H1 (cell line): ENCODE data around the gene SMPX. TPM values are rescaled to one million over a fixed set of nuclear protein-coding genes. Genes with fewer than 3 reads are reported as not detected.

Experiments
- CTCF ChIA-PET: fragments of 300-600 bp; sonication (Branson Sonifier 250); formaldehyde crosslinking; loops from one replicate; lab custom pipeline; 2021; ENCODE audit not compliant: partially characterized antibody; lab: Charles Lee
- POLR2A ChIA-PET: fragments of 300-600 bp; sonication (Branson Sonifier 250); formaldehyde crosslinking; loops from one replicate; lab custom pipeline; 2021; ENCODE audit warnings: inconsistent platforms; ENCODE audit not compliant: partially characterized antibody; lab: Charles Lee
- DNase-seq, 2 experiments: peaks; one replicate each; pipeline versions ENCODE4 v3.0.0 to v3.0.0-alpha.2; 2010 to 2022; ENCODE audit warnings: low spot score in 2 of 2, low read depth in 1 of 2, mixed read lengths in 1 of 2
- FAIRE-seq: peaks from 2 replicates; lab custom pipeline; 2011; peaks lifted over from hg19 to GRCh38; lab: Jason Lieb, UNC
- H2AFZ ChIP-seq: 2 replicates; pipeline ENCODE4 v1.8.1; 2012; ENCODE audit warnings: low read length, inconsistent platforms
- H2AK5ac ChIP-seq: 2 replicates; pipeline ENCODE4 v1.6.1; 2013; ENCODE audit warnings: low read depth, low read length
- H2BK120ac ChIP-seq: replicated peaks from 2 replicates; pipeline ENCODE3; 2013; ENCODE audit warnings: low read depth, low read length, inconsistent platforms
- H2BK12ac ChIP-seq: 2 replicates; pipeline ENCODE4 v1.6.1; 2013; ENCODE audit warnings: low read depth, low read length
- H2BK15ac ChIP-seq: 2 replicates; pipeline ENCODE4 v1.6.1; 2013; ENCODE audit warnings: low read length
- H2BK20ac ChIP-seq: 2 replicates; pipeline ENCODE4 v1.6.1; 2013; ENCODE audit warnings: low read length
- H2BK5ac ChIP-seq: 2 replicates; pipeline ENCODE4 v1.6.1; 2013; ENCODE audit warnings: low read depth, low read length
- H3K14ac ChIP-seq: 2 replicates; pipeline ENCODE4 v1.6.1; 2013; ENCODE audit warnings: inconsistent platforms; ENCODE audit not compliant: insufficient read length
- H3K18ac ChIP-seq: 2 replicates; pipeline ENCODE4 v1.6.1; 2013; ENCODE audit warnings: low read length; ENCODE audit errors: extremely low read depth
- H3K23ac ChIP-seq: 2 replicates; pipeline ENCODE4 v1.6.1; 2013; ENCODE audit warnings: inconsistent platforms; ENCODE audit not compliant: insufficient read length
- H3K23me2 ChIP-seq: 2 replicates; pipeline ENCODE4 v1.6.1; 2013; ENCODE audit warnings: low read depth, low read length
- H3K27ac ChIP-seq: 2 replicates; pipeline ENCODE4 v1.6.1; 2011; ENCODE audit warnings: low read depth, low read length, inconsistent platforms
- H3K27me3 ChIP-seq, 4 experiments: replicated peaks in 1 of 4; 1 replicate in 1 of 4; 2 replicates in 3 of 4; pipeline versions ENCODE4 v1.6.1 to v1.8.1; 2011 to 2013; ENCODE audit warnings: low read length in 3 of 4, mild to moderate bottlenecking in 3 of 4, inconsistent platforms in 2 of 4, mixed read lengths in 2 of 4, moderate library complexity in 1 of 4; ENCODE audit not compliant: control insufficient read depth in 3 of 4, insufficient read depth in 3 of 4; ENCODE audit errors: extremely low read depth in 1 of 4
- H3K36me3 ChIP-seq, 4 experiments: 2 replicates each; pipeline versions ENCODE4 v1.6.1 to v1.8.1; 2011 to 2013; ENCODE audit warnings: mild to moderate bottlenecking in 4 of 4, low read length in 3 of 4, moderate library complexity in 2 of 4, control low read depth in 1 of 4, inconsistent platforms in 1 of 4; ENCODE audit not compliant: insufficient read depth in 4 of 4, control insufficient read depth in 2 of 4
- H3K4ac ChIP-seq: replicated peaks from 2 replicates; pipeline ENCODE3; 2013; ENCODE audit warnings: low read length, low read depth, mixed read lengths, inconsistent platforms; ENCODE audit not compliant: insufficient read length
- H3K4me1 ChIP-seq, 4 experiments: replicated peaks in 1 of 4; 1 replicate in 1 of 4; 2 replicates in 3 of 4; pipeline versions ENCODE4 v1.6.1 to v1.8.1; 2011 to 2013; ENCODE audit warnings: low read length in 3 of 4, inconsistent platforms in 2 of 4, mixed read lengths in 1 of 4; ENCODE audit not compliant: insufficient read depth in 4 of 4, control insufficient read depth in 3 of 4
- H3K4me2 ChIP-seq, 2 experiments: 2 replicates each; pipeline versions ENCODE4 v1.6.1 to v1.8.1; 2011 to 2013; ENCODE audit warnings: low read depth in 2 of 2, low read length in 2 of 2, control low read depth in 1 of 2, inconsistent platforms in 1 of 2, mild to moderate bottlenecking in 1 of 2; ENCODE audit not compliant: insufficient read depth in 1 of 2
- H3K4me3 ChIP-seq, 4 experiments: fragments of 200-600, 300-600 bp in 1 of 4; sonication (generic), shearing (Covaris generic), sonication (Bioruptor Twin) in 1 of 4; 2 replicates each; pipeline versions ENCODE4 v1.5.1 to v1.8.1; 2011 to 2016; ENCODE audit warnings: low read length in 4 of 4, low read depth in 3 of 4, control low read depth in 2 of 4, inconsistent platforms in 2 of 4, mild to moderate bottlenecking in 2 of 4, mixed read lengths in 1 of 4, moderate library complexity in 1 of 4; ENCODE audit not compliant: insufficient read depth in 2 of 4; ENCODE audit errors: extremely low read depth in 1 of 4
- H3K56ac ChIP-seq: replicated peaks from 2 replicates; pipeline ENCODE3; 2013; ENCODE audit warnings: low read depth, mild to moderate bottlenecking, mixed read lengths, low read length, inconsistent platforms; ENCODE audit not compliant: insufficient read length
- H3K79me1 ChIP-seq: 2 replicates; pipeline ENCODE4 v1.6.1; 2013; ENCODE audit warnings: low read depth, low read length, control low read depth
- H3K79me2 ChIP-seq, 2 experiments: 2 replicates each; pipeline versions ENCODE4 v1.6.1 to v1.8.1; 2012 to 2013; ENCODE audit warnings: low read length in 2 of 2, mild to moderate bottlenecking in 2 of 2, inconsistent platforms in 1 of 2; ENCODE audit not compliant: insufficient read depth in 2 of 2, control insufficient read depth in 1 of 2
- H3K9ac ChIP-seq, 4 experiments: replicated peaks in 1 of 4; 1 replicate in 1 of 4; 2 replicates in 3 of 4; pipeline versions ENCODE4 v1.6.1 to v1.8.1; 2011 to 2013; ENCODE audit warnings: low read depth in 3 of 4, low read length in 3 of 4, control low read depth in 2 of 4, mild to moderate bottlenecking in 2 of 4, moderate library complexity in 2 of 4, inconsistent platforms in 1 of 4; ENCODE audit errors: extremely low read depth in 1 of 4
- H3K9me3 ChIP-seq, 2 experiments: 2 replicates each; pipeline versions ENCODE4 v1.6.1 to v1.8.1; 2012 to 2013; ENCODE audit warnings: mild to moderate bottlenecking in 2 of 2, moderate library complexity in 2 of 2, control low read depth in 1 of 2, inconsistent platforms in 1 of 2, low read depth in 1 of 2, low read length in 1 of 2, mixed read lengths in 1 of 2; ENCODE audit not compliant: insufficient read depth in 2 of 2
- H4K20me1 ChIP-seq, 2 experiments: replicated peaks in 1 of 2; 2 replicates each; pipeline versions ENCODE3 to v1.8.1; 2011 to 2013; ENCODE audit warnings: inconsistent platforms in 2 of 2, low read length in 2 of 2, mild to moderate bottlenecking in 1 of 2; ENCODE audit not compliant: insufficient read depth in 2 of 2, control insufficient read depth in 1 of 2
- H4K5ac ChIP-seq: 2 replicates; pipeline ENCODE4 v1.6.1; 2013; ENCODE audit warnings: low read length, low read depth, mixed read lengths, inconsistent platforms; ENCODE audit not compliant: insufficient read length
- H4K8ac ChIP-seq: 2 replicates; pipeline ENCODE4 v1.8.0; 2013; ENCODE audit warnings: mild to moderate bottlenecking, moderate library complexity, low read length, inconsistent platforms; ENCODE audit not compliant: insufficient read depth; ENCODE audit errors: extremely low read depth
- H4K91ac ChIP-seq: replicated peaks from 2 replicates; pipeline ENCODE3; 2013; ENCODE audit warnings: low read length, mixed read lengths, inconsistent platforms; ENCODE audit not compliant: insufficient read length
- ASH2L ChIP-seq: fragments of 200-600, 300-600 bp; sonication (generic); IDR thresholded peaks from one replicate; pipeline ENCODE4 v1.7.1; 2017; ENCODE audit warnings: low read length
- CTBP2 ChIP-seq: IDR thresholded peaks from 2 replicates; pipeline ENCODE4 v1.7.0; 2011; ENCODE audit warnings: borderline replicate concordance, mild to moderate bottlenecking, moderate library complexity, mixed read lengths, low read length; ENCODE audit not compliant: insufficient read depth, insufficient read length
- JUND ChIP-seq: IDR thresholded peaks from 2 replicates; pipeline ENCODE4 v1.6.1; 2011; ENCODE audit warnings: mild to moderate bottlenecking, improper control_type of control experiment, low read length
- MAFK ChIP-seq: IDR thresholded peaks from 2 replicates; pipeline ENCODE4 v1.6.1; 2012; ENCODE audit warnings: low read depth, mild to moderate bottlenecking, improper control_type of control experiment, low read length
- POLR2AphosphoS5 ChIP-seq: IDR thresholded peaks from 2 replicates; pipeline ENCODE4 v1.6.1; 2011; ENCODE audit warnings: low read depth, low read length
- SP1 ChIP-seq: IDR thresholded peaks from 2 replicates; pipeline ENCODE4 v1.6.1; 2011; ENCODE audit warnings: low read depth, low read length
- TAF7 ChIP-seq: optimal IDR thresholded peaks from 2 replicates; pipeline ENCODE3; 2011; ENCODE audit warnings: low read depth, mild to moderate bottlenecking, inconsistent platforms, low read length, moderate library complexity, borderline replicate concordance
- USF2 ChIP-seq: IDR thresholded peaks from 2 replicates; pipeline ENCODE4 v1.6.1; 2011; ENCODE audit warnings: low read length, improper control_type of control experiment
- polyA plus RNA-seq, 7 experiments: library from polyadenylated mRNA; depleted of rRNA in 3 of 7; stranded (reverse) in 5 of 7; unstranded in 2 of 7; fragments of >200 nt in 5 of 7; fragments of 200-250 nt in 2 of 7; gene quantifications; 1 replicate in 5 of 7; 2 replicates in 1 of 7; 4 replicates in 1 of 7; pipeline versions ENCODE4 v1.2.1 to v1.2.3, GENCODE V29; 2011 to 2013; ENCODE audit warnings: missing spikeins in 2 of 7, mixed read lengths in 2 of 7
- total RNA-seq: library from RNA; stranded (reverse); fragmentation: NEBNext Ultra II Directional; extraction: Animal tissue kit (Norgen Biotek cat#: 25700); gene quantifications from 2 replicates; pipeline ENCODE4 v1.2.1, GENCODE V29; 2021

The SMPX gene
- total and polyA plus RNA-seq, 2 of the 8 experiments (the other 6 are each of a cell fraction or from before 2014, with no cell fraction given) = not detected

GRCh38 chrX:21723084-21723483 is 34.8 kb downstream of the SMPX start:
- Histone ChIP-seq H3K27me3 (no peaks in the 10 kb centered on the region), H3K4ac (no peak overlapping the region), H3K79me2 (no peaks in the 10 kb centered on the region), H3K79me1 (no peaks in the 10 kb centered on the region), H3K23me2 (no peaks in the 10 kb centered on the region), H3K9ac (no peak overlapping the region), H3K9me3 (no peaks in the 10 kb centered on the region)
- CTCF ChIA-PET = interaction anchor here (1.1 to 2.3 kb wide), 3 partner anchors 15 to 1193 kb away, joined by 3 to 9 read pairs (median 4); no protein-coding TSS in a partner anchor
- TF ChIP-seq POLR2AphosphoS5 (no peak), USF2 (no peak), TAF7 (no peak), CTBP2 (no peak), SP1 (no peak), JUND (no peak), ASH2L (no peak), MAFK (no peak)
- TF ChIP-seq, all 59 proteins: peak for 0
- POLR2A ChIA-PET = no interaction called here
- no peak overlapping the region for H3K18ac ChIP-seq
- H3K27ac ChIP-seq = no peak overlapping the region
- H4K91ac ChIP-seq = no peak overlapping the region
- H4K8ac ChIP-seq = no peak overlapping the region
- H4K5ac ChIP-seq = no peak overlapping the region
- H3K23ac ChIP-seq = no peak overlapping the region
- no peaks in the 10 kb centered on the region for H4K20me1 ChIP-seq
- H3K4me3 ChIP-seq = no peak overlapping the region
- no peak overlapping the region for H2BK15ac ChIP-seq
- H3K4me2 ChIP-seq = no peak overlapping the region
- no peak overlapping the region for H3K14ac ChIP-seq
- no peaks in the 10 kb centered on the region for H3K4me1 ChIP-seq
- no peaks in the 10 kb centered on the region for H3K36me3 ChIP-seq
- H2BK12ac ChIP-seq = no peak overlapping the region
- no peak overlapping the region for H2AK5ac ChIP-seq
- FAIRE-seq (no peak), DNase-seq (no peak)
- H2BK120ac ChIP-seq = no peak overlapping the region
- no peak overlapping the region for H3K56ac ChIP-seq
- H2AFZ ChIP-seq = no peak overlapping the region
- no peak overlapping the region for H2BK20ac ChIP-seq
- H2BK5ac ChIP-seq = no peak overlapping the region
